NCI-H1436 treated with DMSO at 0.1 percent for 48 hours (cell line): ENCODE results near the gene EXOC6B.

Experiments used
- DNase-seq: peaks from one replicate; lab custom pipeline; 2025; lab: John Stamatoyannopoulos, UW

EXOC6B gene

DNA sequence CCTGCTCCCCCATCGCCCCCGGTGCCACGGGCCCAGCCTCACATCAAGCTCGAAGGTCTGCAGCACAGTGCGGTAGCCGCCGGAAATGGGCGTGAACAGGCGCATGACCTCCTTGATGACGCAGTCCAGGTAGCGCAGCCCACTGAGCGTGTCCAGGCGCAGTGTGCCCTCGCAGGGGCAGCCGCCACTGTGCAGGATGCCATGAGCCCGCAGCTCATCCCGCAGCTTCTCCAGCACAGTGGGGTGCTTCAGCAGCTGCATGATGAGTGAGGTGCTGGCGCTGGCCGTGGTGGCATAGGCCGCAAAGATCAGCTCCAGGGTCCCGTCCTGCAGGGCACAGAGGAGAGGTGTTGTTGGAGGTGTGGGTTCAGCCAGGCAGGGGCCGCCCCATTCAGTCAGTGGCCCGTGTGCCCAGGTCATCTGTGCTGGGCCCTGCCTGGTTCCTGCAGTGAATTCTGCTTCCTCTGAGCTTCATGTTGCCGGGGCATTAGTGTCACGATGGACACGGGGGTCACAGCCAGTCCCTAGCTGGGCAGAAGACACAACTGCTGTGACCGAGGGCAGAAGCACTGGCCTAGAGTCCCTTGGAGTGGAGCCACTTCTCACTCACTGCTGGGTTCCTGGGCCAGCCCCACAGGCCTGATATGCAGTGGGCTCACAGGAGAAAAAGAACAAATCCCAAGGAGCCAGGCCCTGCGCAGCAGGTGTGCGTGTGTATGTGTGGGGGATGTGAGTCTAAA, 692.7 kb downstream of the EXOC6B start:
- DNase-seq = no peak

DNA sequence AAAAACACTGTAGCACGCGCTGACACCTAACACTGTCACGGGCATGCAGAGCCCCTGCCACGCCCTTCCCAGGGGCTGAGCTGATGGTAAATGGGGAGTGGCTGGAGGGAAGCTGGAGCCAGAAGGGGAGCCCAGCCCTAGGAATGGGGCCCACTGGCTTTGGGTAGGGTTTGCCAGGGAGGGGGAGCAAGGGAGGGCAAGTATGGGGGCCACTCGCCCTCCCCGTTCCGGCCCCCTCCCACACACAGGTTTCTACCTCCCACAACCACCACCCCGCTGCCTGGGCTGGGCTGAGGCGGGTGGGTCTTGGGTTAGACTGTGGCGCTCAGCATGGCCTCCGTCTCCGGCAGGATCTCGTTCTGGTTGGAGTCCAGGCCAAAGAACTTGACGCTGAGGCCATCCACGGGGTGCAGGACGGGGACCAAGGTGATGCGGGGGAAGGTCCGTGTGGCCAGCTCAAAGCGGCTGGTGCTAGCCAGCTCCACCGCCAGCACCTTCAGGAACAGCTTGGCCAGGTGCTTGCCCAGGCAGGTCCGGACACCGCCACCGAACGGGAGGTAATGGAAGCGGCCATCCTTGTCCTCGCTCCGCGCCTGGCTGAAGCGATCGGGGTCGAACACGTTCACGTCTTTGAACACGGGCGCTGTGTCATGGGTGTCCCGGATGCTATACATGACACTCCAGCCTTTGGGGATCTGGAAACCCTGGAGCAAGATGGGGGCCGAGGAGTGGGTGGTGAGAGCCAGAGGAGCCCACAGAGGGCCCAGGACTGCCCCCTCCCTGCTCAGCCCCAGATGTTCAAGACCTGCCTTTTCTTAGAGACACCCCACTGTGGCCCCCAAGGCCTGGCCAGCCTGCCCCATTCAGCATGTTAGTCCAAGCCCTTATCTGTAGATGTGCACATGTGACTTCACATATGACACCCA, 693.7 kb downstream of the EXOC6B start:
- no peak for DNase-seq

DNA sequence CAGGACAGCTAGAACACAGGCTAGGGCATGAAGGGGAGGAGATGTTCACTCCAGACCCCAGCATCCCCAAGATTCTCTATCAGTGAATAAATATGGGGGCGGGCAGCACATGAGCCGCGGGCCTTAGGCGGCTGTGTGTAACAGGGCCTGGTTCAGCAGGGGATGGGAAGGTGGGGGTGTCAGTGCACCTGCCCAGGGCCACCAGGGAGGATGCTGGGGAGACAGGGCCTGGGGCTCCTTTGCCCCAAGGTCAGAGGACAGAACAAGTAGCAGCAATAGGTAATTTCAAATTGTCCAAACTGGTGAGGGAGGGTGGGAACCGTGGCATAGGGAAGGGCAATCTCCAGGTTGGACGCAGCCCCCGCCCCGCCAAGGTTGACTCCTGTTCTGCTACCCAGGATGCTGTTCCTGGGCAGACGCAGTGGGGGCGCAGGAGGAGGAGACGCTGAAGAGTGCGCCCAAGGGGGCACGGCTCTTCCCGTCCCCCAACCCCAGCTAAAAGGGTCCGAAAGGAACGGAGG, 694.4 kb downstream of the EXOC6B start:
- no peak for DNase-seq

DNA sequence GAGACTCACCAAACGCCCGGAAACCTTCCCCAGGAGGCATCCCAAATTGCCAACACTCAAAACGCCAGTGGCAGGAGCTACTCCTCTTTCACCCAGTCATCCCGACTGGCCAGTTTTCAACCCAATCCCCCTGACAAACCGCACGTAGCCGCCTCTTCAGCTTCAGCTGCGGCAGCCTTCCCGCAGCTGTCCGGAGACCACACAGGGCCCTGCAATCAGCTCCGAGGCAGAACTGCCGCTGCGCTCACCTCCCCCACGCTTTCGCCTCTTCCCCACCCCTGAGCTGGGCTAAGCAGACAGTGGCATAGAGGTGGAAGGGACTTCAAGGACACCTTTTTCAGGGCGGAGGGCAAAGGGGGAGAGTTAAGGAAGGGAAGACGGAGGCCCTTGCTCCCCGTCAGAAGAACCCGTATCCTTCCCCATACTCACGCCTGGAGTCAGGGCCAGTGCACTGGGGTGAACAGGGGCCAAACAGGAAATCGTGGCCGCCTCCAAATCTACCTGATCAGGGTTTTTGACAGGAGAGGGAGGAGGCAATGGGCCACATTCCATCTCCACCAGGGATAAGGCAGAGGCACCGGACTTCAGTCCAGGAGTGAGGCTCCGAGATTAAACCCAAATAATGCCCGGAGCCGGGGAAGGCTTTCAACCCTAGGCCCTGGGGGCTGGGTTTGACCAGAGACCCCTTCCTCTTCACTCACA, 695.0 kb downstream of the EXOC6B start:
- no peak for DNase-seq

DNA sequence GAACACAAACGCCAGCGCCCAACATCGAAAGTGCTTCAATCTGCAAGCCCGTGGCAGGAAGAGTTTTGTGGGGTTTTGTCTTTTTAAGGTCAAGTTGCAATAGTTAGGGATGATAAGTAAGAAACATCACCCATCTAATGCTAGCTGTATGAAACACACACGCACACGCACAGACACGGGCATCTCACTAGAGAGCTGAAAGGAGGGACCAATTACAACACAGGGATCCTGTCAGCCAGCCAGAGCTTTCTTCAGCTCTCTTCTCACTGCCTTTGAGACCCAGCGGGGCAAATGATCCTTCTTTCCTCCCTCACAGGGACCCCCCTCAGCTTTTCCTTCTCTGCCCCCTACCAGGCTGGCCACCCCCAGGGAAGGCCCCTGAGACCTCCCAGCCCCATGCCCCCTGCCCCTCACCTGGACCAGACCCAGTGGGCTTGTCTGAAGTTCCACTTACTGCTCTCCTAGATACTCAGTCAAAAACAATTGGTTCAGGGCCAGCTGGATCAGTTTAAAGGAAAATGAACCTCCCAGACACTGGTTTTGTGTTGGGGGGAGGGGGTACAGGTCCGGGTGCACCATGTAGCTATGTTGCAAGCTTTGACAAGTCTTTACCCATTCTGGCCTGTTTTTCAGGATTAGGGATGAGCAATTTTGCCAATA, 696.0 kb downstream of the EXOC6B start:
- DNase-seq = no peak

DNA sequence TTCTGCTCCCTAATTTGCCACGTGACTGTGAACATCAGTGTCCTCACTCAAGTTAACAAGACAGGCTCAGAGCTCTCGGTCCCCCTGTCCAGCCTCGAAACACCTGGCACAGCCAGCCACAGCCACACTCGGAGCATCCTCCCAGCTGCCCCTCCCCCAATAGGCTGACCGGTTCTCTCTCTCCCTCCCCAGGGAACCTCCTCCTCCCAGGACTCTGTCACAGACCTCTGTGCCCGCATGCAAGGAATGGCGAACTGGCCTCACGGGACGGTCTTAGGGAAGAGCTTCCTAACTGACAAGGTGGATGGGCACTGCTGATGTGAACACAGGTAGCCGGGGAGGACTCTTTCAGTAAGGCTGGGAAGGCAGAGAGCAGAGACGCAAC, 697.0 kb downstream of the EXOC6B start:
- DNase-seq = no peak

DNA sequence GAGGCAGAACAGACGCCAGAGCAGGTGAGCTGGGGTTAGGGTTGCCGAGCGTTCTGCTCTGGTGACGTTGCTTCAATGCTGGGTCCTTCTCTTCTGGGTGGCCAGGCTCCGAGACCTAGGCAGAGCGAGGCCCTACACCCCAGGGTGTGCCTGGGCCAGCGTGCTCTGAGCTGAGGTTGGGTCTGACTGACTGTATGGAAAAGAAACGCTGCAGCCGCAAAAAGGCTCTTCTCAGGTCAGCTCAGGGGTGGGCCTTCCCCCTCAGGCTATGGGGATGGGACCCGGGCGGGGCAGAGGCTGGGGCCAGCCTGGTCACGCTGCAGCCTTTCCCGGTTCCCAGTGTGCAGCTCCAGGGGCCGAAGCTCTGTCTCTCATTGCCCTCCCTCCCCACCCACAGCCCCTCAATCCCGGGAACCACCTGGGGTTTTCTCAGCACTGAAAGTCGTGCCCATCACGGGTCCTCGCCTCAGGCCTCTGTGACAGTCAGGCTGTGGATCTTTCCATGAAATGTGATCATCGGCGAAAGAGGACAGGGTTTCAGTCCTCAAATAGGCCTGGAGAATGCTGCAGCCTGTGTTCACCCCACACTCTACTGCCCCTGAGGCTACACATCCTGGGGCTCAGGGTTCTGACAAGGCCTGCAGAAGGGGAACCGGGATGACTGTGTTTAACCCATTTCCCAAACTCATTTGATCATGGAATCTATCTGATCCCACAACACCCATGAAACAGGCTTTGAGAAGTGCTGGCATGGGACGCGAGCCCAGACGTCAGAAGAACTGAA, 697.6 kb downstream of the EXOC6B start:
- no peak for DNase-seq

DNA sequence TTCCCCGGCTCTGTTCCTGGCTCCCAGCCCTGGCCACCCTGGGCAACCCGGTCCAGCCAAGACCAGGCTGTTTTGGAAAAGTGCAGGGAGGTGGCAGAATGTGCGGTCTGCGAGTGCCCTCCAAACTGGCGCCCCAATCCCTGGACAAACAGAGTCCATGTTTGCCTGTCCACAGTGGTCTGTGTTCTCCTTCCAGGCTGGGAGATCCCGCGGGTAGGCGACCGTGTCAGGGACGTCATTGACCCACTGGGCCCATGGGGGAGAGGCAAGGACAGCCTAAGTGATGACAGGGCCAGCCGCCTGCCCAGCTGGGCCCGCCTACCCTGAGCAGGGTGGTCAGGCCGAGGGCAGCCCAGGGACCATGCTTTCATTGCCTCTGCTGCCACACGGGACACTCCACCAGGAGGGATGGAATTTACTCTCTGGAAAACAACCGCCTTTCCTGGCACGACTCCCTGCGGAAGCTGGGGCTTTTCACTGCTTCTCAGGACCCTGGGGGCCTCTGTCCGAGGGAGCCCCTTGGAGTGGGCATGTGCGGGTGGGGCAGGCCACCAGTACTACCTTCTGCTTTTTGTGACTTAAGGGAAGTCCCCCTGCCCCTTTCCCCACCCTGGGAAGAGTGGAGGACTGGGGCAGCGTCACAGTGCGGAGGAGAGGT, 698.3 kb downstream of the EXOC6B start:
- DNase-seq = no peak

DNA sequence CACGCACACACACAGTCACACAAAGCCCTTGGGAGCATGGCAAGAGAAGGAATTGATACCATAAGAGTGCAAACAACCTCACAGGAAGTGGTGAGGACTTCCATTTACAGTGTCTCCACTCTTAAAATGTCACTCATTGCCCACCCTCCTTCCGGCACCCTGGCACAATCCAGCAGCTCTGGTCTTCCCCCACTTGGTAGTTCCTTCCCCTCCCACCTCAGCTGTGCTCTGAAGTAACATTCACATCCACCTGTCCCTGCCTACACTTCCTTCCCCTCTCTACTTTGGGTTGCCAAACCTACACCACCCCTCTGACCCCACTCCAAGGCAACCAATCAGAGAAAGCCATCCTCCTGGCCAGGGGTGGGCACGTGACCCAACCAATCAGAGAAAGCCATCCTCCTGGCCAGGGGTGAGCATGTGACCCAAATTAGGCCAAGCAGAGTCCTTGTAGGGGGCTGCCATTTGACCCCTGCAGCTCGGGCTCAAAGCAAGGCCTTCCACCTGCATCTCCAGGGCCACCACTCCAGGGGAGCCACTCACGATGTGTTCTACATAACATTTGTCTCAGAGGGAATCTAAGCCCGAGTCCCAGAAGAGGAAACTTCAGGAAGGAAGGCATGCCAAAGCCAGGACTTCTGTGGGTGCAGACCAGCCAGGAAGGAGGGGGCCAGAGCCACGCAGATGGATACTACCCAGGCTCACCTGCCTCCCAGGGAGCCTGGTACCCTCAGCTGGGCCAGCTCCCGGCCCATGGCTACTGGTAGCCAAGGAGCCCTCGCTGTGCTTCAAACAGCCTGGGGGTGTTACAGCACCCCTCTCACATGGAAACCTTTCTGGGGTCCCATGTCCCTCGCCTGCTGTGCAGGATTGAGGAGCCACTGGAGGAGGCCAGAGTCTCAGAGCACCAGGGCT, 699.4 kb downstream of the EXOC6B start:
- no peak for DNase-seq
